ENCODE measurements around the gene SOX14. TPM values are rescaled to one million over a fixed set of nuclear protein-coding genes. Genes with fewer than 3 reads are reported as not detected.

Gene SOX14
- total and polyA plus RNA-seq, 2 experiments from 2014 or later, result 0.39 TPM; not detected in 1

DNA sequence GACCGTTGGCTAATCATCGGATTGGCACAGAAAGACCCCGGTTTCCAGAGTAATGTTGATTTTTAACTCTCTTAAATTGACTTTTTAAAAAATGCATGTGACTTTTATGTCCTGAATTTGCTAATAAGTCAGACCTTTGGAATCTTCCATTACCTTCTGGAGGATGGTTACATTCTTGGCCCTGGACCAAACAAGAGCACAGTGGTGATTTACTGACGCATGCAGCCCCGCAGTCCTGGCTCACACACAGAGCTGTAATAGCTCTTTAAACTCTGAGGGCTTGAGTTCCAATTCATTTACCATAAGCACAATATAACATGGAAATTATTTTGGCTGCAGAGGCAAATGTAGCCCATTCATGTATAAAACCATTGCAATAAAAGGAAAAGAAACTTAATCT, 25.1 kb downstream of the SOX14 start (continued):
- TF ChIP-seq, protein P1, sequence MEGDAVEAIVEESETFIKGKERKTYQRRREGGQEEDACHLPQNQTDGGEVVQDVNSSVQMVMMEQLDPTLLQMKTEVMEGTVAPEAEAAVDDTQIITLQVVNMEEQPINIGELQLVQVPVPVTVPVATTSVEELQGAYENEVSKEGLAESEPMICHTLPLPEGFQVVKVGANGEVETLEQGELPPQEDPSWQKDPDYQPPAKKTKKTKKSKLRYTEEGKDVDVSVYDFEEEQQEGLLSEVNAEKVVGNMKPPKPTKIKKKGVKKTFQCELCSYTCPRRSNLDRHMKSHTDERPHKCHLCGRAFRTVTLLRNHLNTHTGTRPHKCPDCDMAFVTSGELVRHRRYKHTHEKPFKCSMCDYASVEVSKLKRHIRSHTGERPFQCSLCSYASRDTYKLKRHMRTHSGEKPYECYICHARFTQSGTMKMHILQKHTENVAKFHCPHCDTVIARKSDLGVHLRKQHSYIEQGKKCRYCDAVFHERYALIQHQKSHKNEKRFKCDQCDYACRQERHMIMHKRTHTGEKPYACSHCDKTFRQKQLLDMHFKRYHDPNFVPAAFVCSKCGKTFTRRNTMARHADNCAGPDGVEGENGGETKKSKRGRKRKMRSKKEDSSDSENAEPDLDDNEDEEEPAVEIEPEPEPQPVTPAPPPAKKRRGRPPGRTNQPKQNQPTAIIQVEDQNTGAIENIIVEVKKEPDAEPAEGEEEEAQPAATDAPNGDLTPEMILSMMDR (conservative IDR thresholded peaks at IDR 0.05; ENCODE audit: low read depth in 2 of 2), result no peak
- TF ChIP-seq ZNF331 (CRISPR knock-in tag; IDR thresholded peaks at IDR 0.05; ENCODE audit: low read depth) (no peak), EZH2 (IDR thresholded peaks at IDR 0.05; ENCODE audit: low read depth, unreplicated experiment) (no peak), NANOG (IDR thresholded peaks at IDR 0.05; ENCODE audit: borderline replicate concordance) (no peak)
- TF ChIP-seq, protein P2, sequence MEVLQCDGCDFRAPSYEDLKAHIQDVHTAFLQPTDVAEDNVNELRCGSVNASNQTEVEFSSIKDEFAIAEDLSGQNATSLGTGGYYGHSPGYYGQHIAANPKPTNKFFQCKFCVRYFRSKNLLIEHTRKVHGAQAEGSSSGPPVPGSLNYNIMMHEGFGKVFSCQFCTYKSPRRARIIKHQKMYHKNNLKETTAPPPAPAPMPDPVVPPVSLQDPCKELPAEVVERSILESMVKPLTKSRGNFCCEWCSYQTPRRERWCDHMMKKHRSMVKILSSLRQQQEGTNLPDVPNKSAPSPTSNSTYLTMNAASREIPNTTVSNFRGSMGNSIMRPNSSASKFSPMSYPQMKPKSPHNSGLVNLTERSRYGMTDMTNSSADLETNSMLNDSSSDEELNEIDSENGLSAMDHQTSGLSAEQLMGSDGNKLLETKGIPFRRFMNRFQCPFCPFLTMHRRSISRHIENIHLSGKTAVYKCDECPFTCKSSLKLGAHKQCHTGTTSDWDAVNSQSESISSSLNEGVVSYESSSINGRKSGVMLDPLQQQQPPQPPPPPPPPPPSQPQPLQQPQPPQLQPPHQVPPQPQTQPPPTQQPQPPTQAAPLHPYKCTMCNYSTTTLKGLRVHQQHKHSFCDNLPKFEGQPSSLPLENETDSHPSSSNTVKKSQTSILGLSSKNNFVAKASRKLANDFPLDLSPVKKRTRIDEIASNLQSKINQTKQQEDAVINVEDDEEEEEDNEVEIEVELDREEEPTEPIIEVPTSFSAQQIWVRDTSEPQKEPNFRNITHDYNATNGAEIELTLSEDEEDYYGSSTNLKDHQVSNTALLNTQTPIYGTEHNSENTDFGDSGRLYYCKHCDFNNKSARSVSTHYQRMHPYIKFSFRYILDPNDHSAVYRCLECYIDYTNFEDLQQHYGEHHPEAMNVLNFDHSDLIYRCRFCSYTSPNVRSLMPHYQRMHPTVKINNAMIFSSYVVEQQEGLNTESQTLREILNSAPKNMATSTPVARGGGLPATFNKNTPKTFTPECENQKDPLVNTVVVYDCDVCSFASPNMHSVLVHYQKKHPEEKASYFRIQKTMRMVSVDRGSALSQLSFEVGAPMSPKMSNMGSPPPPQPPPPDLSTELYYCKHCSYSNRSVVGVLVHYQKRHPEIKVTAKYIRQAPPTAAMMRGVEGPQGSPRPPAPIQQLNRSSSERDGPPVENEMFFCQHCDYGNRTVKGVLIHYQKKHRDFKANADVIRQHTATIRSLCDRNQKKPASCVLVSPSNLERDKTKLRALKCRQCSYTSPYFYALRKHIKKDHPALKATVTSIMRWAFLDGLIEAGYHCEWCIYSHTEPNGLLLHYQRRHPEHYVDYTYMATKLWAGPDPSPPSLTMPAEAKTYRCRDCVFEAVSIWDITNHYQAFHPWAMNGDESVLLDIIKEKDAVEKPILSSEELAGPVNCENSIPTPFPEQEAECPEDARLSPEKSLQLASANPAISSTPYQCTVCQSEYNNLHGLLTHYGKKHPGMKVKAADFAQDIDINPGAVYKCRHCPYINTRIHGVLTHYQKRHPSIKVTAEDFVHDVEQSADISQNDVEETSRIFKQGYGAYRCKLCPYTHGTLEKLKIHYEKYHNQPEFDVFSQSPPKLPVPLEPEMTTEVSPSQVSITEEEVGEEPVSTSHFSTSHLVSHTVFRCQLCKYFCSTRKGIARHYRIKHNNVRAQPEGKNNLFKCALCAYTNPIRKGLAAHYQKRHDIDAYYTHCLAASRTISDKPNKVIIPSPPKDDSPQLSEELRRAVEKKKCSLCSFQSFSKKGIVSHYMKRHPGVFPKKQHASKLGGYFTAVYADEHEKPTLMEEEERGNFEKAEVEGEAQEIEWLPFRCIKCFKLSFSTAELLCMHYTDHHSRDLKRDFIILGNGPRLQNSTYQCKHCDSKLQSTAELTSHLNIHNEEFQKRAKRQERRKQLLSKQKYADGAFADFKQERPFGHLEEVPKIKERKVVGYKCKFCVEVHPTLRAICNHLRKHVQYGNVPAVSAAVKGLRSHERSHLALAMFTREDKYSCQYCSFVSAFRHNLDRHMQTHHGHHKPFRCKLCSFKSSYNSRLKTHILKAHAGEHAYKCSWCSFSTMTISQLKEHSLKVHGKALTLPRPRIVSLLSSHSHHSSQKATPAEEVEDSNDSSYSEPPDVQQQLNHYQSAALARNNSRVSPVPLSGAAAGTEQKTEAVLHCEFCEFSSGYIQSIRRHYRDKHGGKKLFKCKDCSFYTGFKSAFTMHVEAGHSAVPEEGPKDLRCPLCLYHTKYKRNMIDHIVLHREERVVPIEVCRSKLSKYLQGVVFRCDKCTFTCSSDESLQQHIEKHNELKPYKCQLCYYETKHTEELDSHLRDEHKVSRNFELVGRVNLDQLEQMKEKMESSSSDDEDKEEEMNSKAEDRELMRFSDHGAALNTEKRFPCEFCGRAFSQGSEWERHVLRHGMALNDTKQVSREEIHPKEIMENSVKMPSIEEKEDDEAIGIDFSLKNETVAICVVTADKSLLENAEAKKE (CRISPR knock-in tag; IDR thresholded peaks at IDR 0.05), result no peak

DNA sequence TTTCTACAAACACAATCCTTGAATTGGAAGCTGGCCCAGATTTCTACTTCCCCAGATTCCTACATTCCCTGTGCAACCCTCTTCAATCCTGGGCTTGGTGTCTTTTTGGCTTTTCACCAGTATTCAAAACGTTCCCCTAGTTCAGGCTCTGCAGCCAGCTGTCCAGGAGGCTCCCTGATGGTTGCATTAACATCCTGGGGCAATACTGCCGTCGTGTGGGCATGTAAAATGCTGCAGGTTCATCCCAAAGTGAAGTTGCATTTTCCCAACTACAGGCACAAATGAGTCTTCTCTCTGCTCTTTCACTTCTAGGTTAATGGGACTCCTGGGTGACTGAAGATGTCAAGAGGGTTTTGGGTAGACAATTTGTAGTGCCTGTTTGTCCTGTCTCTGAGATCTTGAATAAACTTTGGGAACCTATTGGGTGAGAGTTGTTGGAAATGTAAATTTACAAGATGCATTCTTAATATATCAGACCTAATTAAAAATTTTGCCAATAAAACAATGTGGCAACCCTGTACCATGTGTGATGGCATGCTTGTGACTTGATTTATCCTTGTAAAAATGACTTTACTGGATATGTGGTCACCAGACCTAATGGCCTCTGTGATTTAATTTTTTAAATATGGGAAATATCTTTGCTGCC, 28.6 kb downstream of the SOX14 start:
- H3K36me3 Mint-ChIP-seq (ENCODE audit: low read depth), result peaks cover 3% of the 10 kb centered on the region; the same call in 1 of the 3 replicates
- H3K4me1 Mint-ChIP-seq, result peaks cover 24% of the 10 kb centered on the region
- Histone ChIP-seq H3K36me3 (ENCODE audit: insufficient read depth) (no peaks in the 10 kb centered on the region), H3K27ac (ENCODE audit: low read depth) (no peak overlapping the region), H2AFZ (no peak overlapping the region), H3F3A (replicated peaks; ENCODE audit: low read depth) (no peaks in the 10 kb centered on the region), H3K4me3 (no peak overlapping the region), H3K4me2 (no peak overlapping the region), H3K9me2 (ENCODE audit: insufficient read depth) (no peaks in the 10 kb centered on the region), H4K20me1 (replicated peaks; ENCODE audit: insufficient read depth) (no peaks in the 10 kb centered on the region), H3K27me3 (ENCODE audit: insufficient read depth) (no peaks in the 10 kb centered on the region), H3K79me2 (replicated peaks; ENCODE audit: insufficient read depth) (no peaks in the 10 kb centered on the region), H3K4me1 (ENCODE audit: insufficient read depth) (peaks cover 16% of the 10 kb centered on the region)
- no peak overlapping the region for H3K4me3 Mint-ChIP-seq
- peaks cover 4% of the 10 kb centered on the region; the same call in 1 of the 3 replicates for H3K9me3 Mint-ChIP-seq
- peak; percentile 85 for DNase-seq (ENCODE audit: low spot score)
- peak; percentile 80 for ATAC-seq
- peaks cover 2% of the 10 kb centered on the region for H3K27me3 Mint-ChIP-seq (ENCODE audit: insufficient read depth, low read depth, poor library complexity)
- TF ChIP-seq, protein P1 (conservative IDR thresholded peaks at IDR 0.05; ENCODE audit: low read depth in 2 of 2), result peak; percentile 80 to 96
- no peak for TF ChIP-seq NANOG (IDR thresholded peaks at IDR 0.05; ENCODE audit: borderline replicate concordance)
- no peak overlapping the region for H3K27ac Mint-ChIP-seq

All from GM23338 (cell line).